Progenitor cell of endocrine pancreas (in vitro differentiated cells): ENCODE measurements around the gene XPOT. TPM values are rescaled to one million over a fixed set of nuclear protein-coding genes. Genes with fewer than 3 reads are reported as not detected.

Experiments
- DNase-seq: peaks from one replicate; pipeline ENCODE4 v3.0.0; 2021; ENCODE audit warnings: low spot score; ENCODE audit not compliant: unreplicated experiment
- H3K27ac Mint-ChIP-seq: 2 replicates; pipeline ENCODE4 v1.8.0; 2021; ENCODE audit warnings: mild to moderate bottlenecking, moderate library complexity, mixed read lengths
- H3K27me3 Mint-ChIP-seq: 2 replicates; pipeline ENCODE4 v1.8.0; 2021; ENCODE audit warnings: mixed read lengths
- H3K36me3 Mint-ChIP-seq: 2 replicates; pipeline ENCODE4 v1.8.0; 2022; ENCODE audit warnings: mixed read lengths; ENCODE audit not compliant: insufficient read depth
- H3K4me1 Mint-ChIP-seq: 2 replicates; pipeline ENCODE4 v1.8.0; 2021; ENCODE audit warnings: low read depth, mixed read lengths
- H3K4me3 Mint-ChIP-seq: 2 replicates; pipeline ENCODE4 v1.8.0; 2021; ENCODE audit warnings: low read depth, mild to moderate bottlenecking, moderate library complexity, mixed read lengths
- H3K9me3 Mint-ChIP-seq: 2 replicates; pipeline ENCODE4 v1.8.0; 2021; ENCODE audit warnings: low read depth, mixed read lengths
- CTCF ChIP-seq: fragments of 200-600 bp; sonication (generic); IDR thresholded peaks from one replicate; pipeline ENCODE4 v1.5.0; 2021; ENCODE audit warnings: antibody characterized with exemption, mild to moderate bottlenecking; ENCODE audit not compliant: unreplicated experiment
- total RNA-seq: library from RNA; stranded (reverse); gene quantifications from 2 replicates; pipeline ENCODE4 v1.2.1, GENCODE V29; 2021

XPOT gene
- total RNA-seq, 1 donor from 2014 or later, result 65.4 TPM

GRCh38 chr12:64433915-64434314 is 29.7 kb downstream of the XPOT start:
- Mint-ChIP-seq H3K9me3 (no peaks in the 10 kb centered on the region), H3K27me3 (no peaks in the 10 kb centered on the region), H3K36me3 (peaks cover 36% of the 10 kb centered on the region), H3K4me1 (no peaks in the 10 kb centered on the region), H3K27ac (no peak overlapping the region), H3K4me3 (no peak overlapping the region)
- no peak for DNase-seq
- no peak for TF ChIP-seq CTCF

- H3K9me3 Mint-ChIP-seq, result no peaks in the 10 kb centered on the region
- H3K4me1 Mint-ChIP-seq, result no peaks in the 10 kb centered on the region
- peaks cover 27% of the 10 kb centered on the region for H3K36me3 Mint-ChIP-seq
These were observed 35.9 kb downstream of the XPOT start for GRCh38 chr12:64440100-64440499.

GRCh38 chr12:64445490-64445889 is 41.3 kb downstream of the XPOT start:
- Mint-ChIP-seq H3K4me1 (peaks cover 1% of the 10 kb centered on the region), H3K9me3 (no peaks in the 10 kb centered on the region), H3K27ac (no peak overlapping the region), H3K27me3 (no peaks in the 10 kb centered on the region), H3K4me3 (no peak overlapping the region), H3K36me3 (peaks cover 23% of the 10 kb centered on the region)
- TF ChIP-seq CTCF, result no peak
- no peak for DNase-seq

More at GRCh38 chr12:64440100-64440499, 35.9 kb downstream of the XPOT start:
- no peak for DNase-seq
- no peak for TF ChIP-seq CTCF
- H3K27me3 Mint-ChIP-seq, result no peaks in the 10 kb centered on the region
- H3K4me3 Mint-ChIP-seq, result no peak overlapping the region
- H3K27ac Mint-ChIP-seq, result no peak overlapping the region

GRCh38 chr12:64446295-64446694 is 42.1 kb downstream of the XPOT start:
- Mint-ChIP-seq H3K36me3 (peaks cover 20% of the 10 kb centered on the region), H3K9me3 (no peaks in the 10 kb centered on the region)

GRCh38 chr12:64450057-64450640 is 46.0 kb downstream of the XPOT start:
- Mint-ChIP-seq H3K36me3 (peaks cover 12% of the 10 kb centered on the region), H3K9me3 (no peaks in the 10 kb centered on the region), H3K27me3 (no peaks in the 10 kb centered on the region), H3K4me1 (peaks cover 19% of the 10 kb centered on the region), H3K4me3 (peak overlapping the region; percentile 45), H3K27ac (no peak overlapping the region)
- no peak for TF ChIP-seq CTCF
- no peak for DNase-seq

More at GRCh38 chr12:64446295-64446694, 42.1 kb downstream of the XPOT start:
- H3K27ac Mint-ChIP-seq, result no peak overlapping the region
- no peak overlapping the region for H3K4me3 Mint-ChIP-seq
- no peak for TF ChIP-seq CTCF
- DNase-seq, result no peak
- H3K27me3 Mint-ChIP-seq, result no peaks in the 10 kb centered on the region
- peaks cover 8% of the 10 kb centered on the region for H3K4me1 Mint-ChIP-seq
